GM12873 (cell line): ENCODE measurements around the gene SATB1.

Experiments used
- TF ChIP-seq, protein P1 (sequence below): IDR thresholded peaks from 2 replicates; pipeline ENCODE4 v1.5.1; 2012; ENCODE audit warnings: low read depth, mild to moderate bottlenecking, moderate library complexity, low read length, control low read depth; ENCODE audit not compliant: insufficient read depth; ENCODE audit errors: missing control alignments

The SATB1 gene

DNA sequence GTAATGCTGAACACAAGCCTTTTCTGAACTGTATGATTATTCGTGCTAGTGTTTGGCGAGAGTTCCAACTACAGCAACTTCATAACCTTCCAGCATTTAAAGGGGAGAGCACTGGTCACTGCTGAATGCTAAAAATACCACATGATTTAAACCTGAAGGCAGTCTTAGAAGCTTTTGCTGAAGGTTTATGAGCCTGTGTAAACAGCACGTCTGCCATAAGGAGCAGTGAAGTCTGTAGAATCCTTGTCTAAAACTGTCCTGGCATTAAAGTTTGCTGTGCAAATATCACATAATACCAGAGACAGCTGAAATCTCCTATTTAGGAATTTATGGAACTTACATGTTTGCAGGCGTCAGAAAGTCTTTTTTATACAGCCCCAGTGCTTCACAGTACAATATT is 5.9 kb downstream of the SATB1 start:
- TF ChIP-seq, protein P1, sequence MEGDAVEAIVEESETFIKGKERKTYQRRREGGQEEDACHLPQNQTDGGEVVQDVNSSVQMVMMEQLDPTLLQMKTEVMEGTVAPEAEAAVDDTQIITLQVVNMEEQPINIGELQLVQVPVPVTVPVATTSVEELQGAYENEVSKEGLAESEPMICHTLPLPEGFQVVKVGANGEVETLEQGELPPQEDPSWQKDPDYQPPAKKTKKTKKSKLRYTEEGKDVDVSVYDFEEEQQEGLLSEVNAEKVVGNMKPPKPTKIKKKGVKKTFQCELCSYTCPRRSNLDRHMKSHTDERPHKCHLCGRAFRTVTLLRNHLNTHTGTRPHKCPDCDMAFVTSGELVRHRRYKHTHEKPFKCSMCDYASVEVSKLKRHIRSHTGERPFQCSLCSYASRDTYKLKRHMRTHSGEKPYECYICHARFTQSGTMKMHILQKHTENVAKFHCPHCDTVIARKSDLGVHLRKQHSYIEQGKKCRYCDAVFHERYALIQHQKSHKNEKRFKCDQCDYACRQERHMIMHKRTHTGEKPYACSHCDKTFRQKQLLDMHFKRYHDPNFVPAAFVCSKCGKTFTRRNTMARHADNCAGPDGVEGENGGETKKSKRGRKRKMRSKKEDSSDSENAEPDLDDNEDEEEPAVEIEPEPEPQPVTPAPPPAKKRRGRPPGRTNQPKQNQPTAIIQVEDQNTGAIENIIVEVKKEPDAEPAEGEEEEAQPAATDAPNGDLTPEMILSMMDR = no peak

DNA sequence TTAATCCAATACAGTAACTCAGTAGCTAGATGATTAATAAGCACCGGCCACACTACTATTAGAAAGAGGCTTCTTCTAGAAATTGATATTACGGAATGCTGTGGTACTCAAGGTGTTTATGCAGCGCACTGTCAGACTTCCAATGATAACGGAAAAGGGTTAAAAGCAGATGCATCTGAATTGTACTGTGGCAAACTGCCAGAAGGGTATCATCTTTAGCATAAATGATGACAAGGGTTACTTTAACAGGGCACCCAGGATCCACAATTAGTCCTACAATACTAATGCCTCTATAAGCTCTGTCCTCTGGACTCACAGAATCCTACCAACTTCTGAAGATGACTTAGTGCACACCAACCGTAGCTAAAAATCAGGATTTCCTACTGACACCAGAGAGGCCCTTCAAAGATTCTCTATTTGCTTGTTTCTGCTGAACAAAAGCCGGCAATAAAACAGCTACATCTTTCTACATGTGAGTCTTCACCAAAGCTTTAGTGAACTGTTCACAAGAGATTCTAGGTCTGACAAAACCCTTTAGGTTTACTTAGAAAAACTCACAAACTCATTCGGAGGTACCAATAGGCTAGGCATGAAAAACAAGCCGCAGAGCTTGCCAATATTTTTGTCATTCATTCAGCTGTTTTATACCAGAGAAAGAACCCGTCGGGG is 7.1 kb downstream of the SATB1 start:
- TF ChIP-seq, protein P1 = no peak

DNA sequence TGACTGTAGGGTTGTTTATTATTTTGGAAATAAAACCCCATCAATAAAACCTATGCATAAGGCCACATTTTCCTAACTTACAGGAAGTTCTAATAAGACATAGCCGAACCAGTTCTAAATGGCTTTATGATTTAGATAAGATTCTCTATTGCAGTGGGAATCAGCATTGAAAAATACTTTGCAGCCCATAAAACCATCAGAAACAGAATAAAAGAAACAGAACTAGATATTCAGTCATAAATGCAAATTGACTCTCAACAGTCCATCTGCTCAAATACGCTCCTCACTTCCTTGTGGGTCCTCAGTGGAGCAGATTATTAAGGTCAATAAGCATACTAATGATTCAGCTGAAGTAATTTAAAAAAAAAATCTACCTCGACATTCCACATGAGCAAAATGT is 8.8 kb downstream of the SATB1 start:
- TF ChIP-seq, protein P1 = no peak

DNA sequence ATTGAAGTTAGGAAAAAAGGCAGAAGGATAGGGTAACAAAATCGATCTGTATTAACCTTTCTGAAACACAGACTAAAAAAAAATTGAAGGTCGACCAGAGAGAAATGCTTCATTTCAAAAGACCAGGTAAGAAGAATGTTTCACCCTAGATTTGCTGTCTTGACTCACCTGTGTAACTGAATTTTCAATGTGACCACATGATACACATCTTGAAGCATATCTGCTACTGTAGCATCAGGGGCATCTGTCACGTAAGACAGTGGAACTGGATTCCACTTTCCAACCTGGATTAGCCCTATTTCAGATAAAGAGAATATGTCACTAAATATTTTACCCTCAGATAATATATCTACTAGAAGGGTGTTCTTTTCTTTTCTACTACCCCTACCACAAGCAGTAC is 9.3 kb downstream of the SATB1 start:
- TF ChIP-seq, protein P1 = no peak

DNA sequence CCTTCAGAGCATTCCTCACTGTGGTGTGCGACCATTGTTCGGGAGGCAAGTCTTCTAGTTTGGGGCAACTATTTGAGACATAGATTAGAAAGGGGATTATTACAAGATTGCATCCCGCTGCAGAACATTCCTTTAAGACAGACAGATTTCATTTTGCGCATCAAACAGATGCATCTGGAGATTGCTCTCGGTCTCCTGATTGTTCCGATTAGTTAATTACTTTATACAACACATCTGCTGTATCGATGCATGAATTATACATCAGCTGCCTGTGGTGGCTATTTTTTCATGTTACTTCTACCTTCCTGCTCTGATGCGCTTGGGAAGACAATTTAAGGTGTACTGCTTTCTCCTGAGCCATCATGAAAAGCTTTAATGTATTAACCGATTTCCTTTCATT is 10.0 kb downstream of the SATB1 start:
- TF ChIP-seq, protein P1 = no peak

DNA sequence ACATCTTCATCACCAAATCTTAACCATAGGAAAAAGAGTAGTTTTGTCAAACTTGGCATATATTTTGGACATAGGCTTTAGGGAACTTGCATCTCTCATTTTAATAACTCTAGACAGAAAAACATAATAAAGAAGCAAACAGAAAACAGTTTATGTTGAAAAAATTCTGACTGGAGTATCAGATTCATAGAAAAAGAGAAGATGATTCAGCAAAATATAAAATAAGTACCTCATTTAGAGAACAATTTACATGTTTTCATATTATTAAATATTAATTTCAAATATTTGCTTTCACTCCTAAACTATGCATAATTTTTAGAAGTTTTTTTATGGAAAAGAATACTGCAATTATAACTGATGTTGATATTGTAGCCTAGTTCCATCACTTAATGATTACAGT is 12.5 kb downstream of the SATB1 start:
- TF ChIP-seq, protein P1 = no peak

DNA sequence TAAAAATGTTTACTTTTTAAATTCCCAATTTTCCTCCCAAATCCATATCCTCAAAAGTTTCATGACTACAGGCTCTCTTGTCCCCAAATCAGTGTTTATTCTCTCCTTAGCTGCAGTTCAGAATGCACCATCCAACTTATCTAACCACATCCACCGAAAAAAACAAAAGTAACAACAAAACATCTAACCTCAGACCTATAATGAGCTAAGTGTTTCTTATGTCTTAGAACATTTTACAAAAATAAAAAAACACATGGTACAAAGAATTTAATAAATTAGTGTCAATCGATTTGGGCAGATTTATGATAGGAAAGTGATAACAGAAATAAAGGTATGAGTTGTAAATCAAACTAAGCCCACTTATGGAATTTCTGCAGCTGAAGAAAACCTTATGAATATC is 13.6 kb downstream of the SATB1 start:
- TF ChIP-seq, protein P1 = no peak
